MM.1S (cell line): ENCODE results near the gene ZNRF1.
"Not testable (repeated sequence)": the region's sequence is repeated elsewhere in the genome, so short reads cannot be mapped to it uniquely, and the experiment has no call there.

Experiments used
- DNase-seq: peaks from one replicate; pipeline ENCODE4 v3.0.0-alpha.2; 2015
- H2AFZ ChIP-seq: fragments of 300-600 bp; sonication (generic); 2 replicates; pipeline ENCODE4 v1.6.0; 2016; ENCODE audit warnings: antibody characterized with exemption, low read length
- H3F3A ChIP-seq: fragments of 300-600 bp; sonication (generic); 2 replicates; pipeline ENCODE4 v1.6.1; 2016; ENCODE audit warnings: mild to moderate bottlenecking, antibody characterized with exemption, low read length, moderate library complexity, mixed read lengths; ENCODE audit not compliant: insufficient read depth
- H3K27ac ChIP-seq: fragments of 300-600 bp; sonication (generic); 2 replicates; pipeline ENCODE4 v1.5.1; 2016; ENCODE audit warnings: mild to moderate bottlenecking, low read length
- H3K27me3 ChIP-seq: fragments of 300-600 bp; sonication (generic); replicated peaks from 2 replicates; pipeline ENCODE4 v1.6.0; 2016; ENCODE audit warnings: low read length; ENCODE audit not compliant: insufficient read depth
- H3K36me3 ChIP-seq: fragments of 300-600 bp; sonication (generic); replicated peaks from 2 replicates; pipeline ENCODE4 v1.6.1; 2016; ENCODE audit warnings: mild to moderate bottlenecking, low read length, mixed read lengths; ENCODE audit not compliant: insufficient read depth
- H3K4me1 ChIP-seq: fragments of 300-600 bp; sonication (generic); 2 replicates; pipeline ENCODE4 v1.6.1; 2016; ENCODE audit warnings: low read length, mixed read lengths
- H3K4me2 ChIP-seq: fragments of 300-600 bp; sonication (generic); 2 replicates; pipeline ENCODE4 v1.6.0; 2016; ENCODE audit warnings: low read depth, low read length
- H3K4me3 ChIP-seq: fragments of 300-600 bp; sonication (generic); 2 replicates; pipeline ENCODE4 v1.5.1; 2016; ENCODE audit warnings: low read length, mixed read lengths
- H3K79me2 ChIP-seq: fragments of 300-600 bp; sonication (generic); 2 replicates; pipeline ENCODE4 v1.6.1; 2016; ENCODE audit warnings: mixed run types, low read length, mixed read lengths
- H3K9ac ChIP-seq: fragments of 300-600 bp; sonication (generic); 2 replicates; pipeline ENCODE4 v1.6.1; 2016; ENCODE audit warnings: low read length, mixed read lengths
- H3K9me2 ChIP-seq: fragments of 300-600 bp; sonication (generic); replicated peaks from 2 replicates; pipeline ENCODE4 v1.6.1; 2016; ENCODE audit warnings: mild to moderate bottlenecking, low read length, mixed read lengths; ENCODE audit not compliant: insufficient read depth
- H3K9me3 ChIP-seq: fragments of 300-600 bp; sonication (generic); replicated peaks from 2 replicates; pipeline ENCODE4 v1.6.1; 2016; ENCODE audit warnings: mild to moderate bottlenecking, low read length, mixed read lengths; ENCODE audit not compliant: insufficient read depth
- H4K20me1 ChIP-seq: fragments of 300-600 bp; sonication (generic); 2 replicates; pipeline ENCODE4 v1.6.1; 2016; ENCODE audit warnings: mild to moderate bottlenecking, low read length, moderate library complexity, mixed read lengths; ENCODE audit not compliant: insufficient read depth
- CTCF ChIP-seq: fragments of 300-600 bp; sonication (generic); IDR thresholded peaks from 2 replicates; pipeline ENCODE4 v1.5.1; 2016; ENCODE audit warnings: antibody characterized with exemption, low read length, mixed read lengths
- EZH2 ChIP-seq: fragments of 300-600 bp; sonication (generic); optimal IDR thresholded peaks from 2 replicates; pipeline ENCODE3; 2017; ENCODE audit warnings: low read depth, mild to moderate bottlenecking, antibody characterized with exemption, low read length, mixed read lengths
- EZH2phosphoT487 ChIP-seq: fragments of 300-600 bp; sonication (generic); IDR thresholded peaks from 2 replicates; pipeline ENCODE4 v1.6.1; 2018; ENCODE audit warnings: antibody characterized with exemption, low read length

The ZNRF1 gene

GRCh38 chr16:75010427-75010826 lies 11.6 kb downstream of the ZNRF1 start:
- Histone ChIP-seq H3K4me1 (no peaks in the 10 kb centered on the region), H3K4me2 (no peak overlapping the region), H3K4me3 (no peak overlapping the region), H3K9ac (no peak overlapping the region), H3K9me2 (no peaks in the 10 kb centered on the region), H2AFZ (no peak overlapping the region), H3K79me2 (no peaks in the 10 kb centered on the region), H3F3A (no peaks in the 10 kb centered on the region), H3K27me3 (no peaks in the 10 kb centered on the region), H3K27ac (no peak overlapping the region), H3K36me3 (no peaks in the 10 kb centered on the region), H4K20me1 (no peaks in the 10 kb centered on the region), H3K9me3 (no peaks in the 10 kb centered on the region)
- TF ChIP-seq EZH2 (no peak), CTCF (no peak), EZH2phosphoT487 (no peak)
- DNase-seq, result no peak

- no peaks in the 10 kb centered on the region for H3K4me1 ChIP-seq
- no peak overlapping the region for H3K27ac ChIP-seq
- H3F3A ChIP-seq, result no peaks in the 10 kb centered on the region
- H3K79me2 ChIP-seq, result no peaks in the 10 kb centered on the region
- no peak overlapping the region for H3K4me2 ChIP-seq
- H3K36me3 ChIP-seq, result no peaks in the 10 kb centered on the region
- no peaks in the 10 kb centered on the region for H3K27me3 ChIP-seq
- H4K20me1 ChIP-seq, result no peaks in the 10 kb centered on the region
- TF ChIP-seq CTCF (no peak), EZH2phosphoT487 (no peak), EZH2 (no peak)
- no peak overlapping the region for H3K4me3 ChIP-seq
- H3K9me3 ChIP-seq, result no peaks in the 10 kb centered on the region
- no peaks in the 10 kb centered on the region for H3K9me2 ChIP-seq
- H3K9ac ChIP-seq, result no peak overlapping the region
- DNase-seq, result no peak
- no peak overlapping the region for H2AFZ ChIP-seq
Measured at GRCh38 chr16:75011634-75012307, 12.9 kb downstream of the ZNRF1 start.

- Histone ChIP-seq H3F3A (no peaks in the 10 kb centered on the region), H4K20me1 (no peaks in the 10 kb centered on the region), H3K27me3 (no peaks in the 10 kb centered on the region), H3K9me3 (no peaks in the 10 kb centered on the region), H3K79me2 (no peaks in the 10 kb centered on the region), H3K4me2 (no peak overlapping the region), H2AFZ (no peak overlapping the region), H3K4me3 (no peak overlapping the region), H3K36me3 (no peaks in the 10 kb centered on the region), H3K9ac (no peak overlapping the region), H3K27ac (no peak overlapping the region), H3K9me2 (no peaks in the 10 kb centered on the region), H3K4me1 (no peaks in the 10 kb centered on the region)
- TF ChIP-seq EZH2phosphoT487 (no peak), CTCF (no peak), EZH2 (no peak)
- DNase-seq, result no peak
Measured at GRCh38 chr16:75012380-75013081, 13.7 kb downstream of the ZNRF1 start.

- H3K4me3 ChIP-seq, result not testable (repeated sequence)
Measured at GRCh38 chr16:75013123-75013522, 14.3 kb downstream of the ZNRF1 start.

More at GRCh38 chr16:75013123-75013522, 14.3 kb downstream of the ZNRF1 start:
- H3K4me2 ChIP-seq, H3K27ac ChIP-seq, H4K20me1 ChIP-seq, H3K27me3 ChIP-seq, H3K36me3 ChIP-seq, H3K9ac ChIP-seq, H3K9me2 ChIP-seq, H3K4me1 ChIP-seq, DNase-seq, H3F3A ChIP-seq, H3K9me3 ChIP-seq, H2AFZ ChIP-seq, H3K79me2 ChIP-seq: not testable (repeated sequence)
